NCI-H2029 (cell line): Measurements from ENCODE around the gene TNFRSF25.
"Not testable (repeated sequence)": the region's sequence is repeated elsewhere in the genome, so short reads cannot be mapped to it uniquely, and the experiment has no call there.

Experiments used
- DNase-seq: peaks from one replicate; lab custom pipeline; 2025; lab: John Stamatoyannopoulos, UW

Gene TNFRSF25

DNA sequence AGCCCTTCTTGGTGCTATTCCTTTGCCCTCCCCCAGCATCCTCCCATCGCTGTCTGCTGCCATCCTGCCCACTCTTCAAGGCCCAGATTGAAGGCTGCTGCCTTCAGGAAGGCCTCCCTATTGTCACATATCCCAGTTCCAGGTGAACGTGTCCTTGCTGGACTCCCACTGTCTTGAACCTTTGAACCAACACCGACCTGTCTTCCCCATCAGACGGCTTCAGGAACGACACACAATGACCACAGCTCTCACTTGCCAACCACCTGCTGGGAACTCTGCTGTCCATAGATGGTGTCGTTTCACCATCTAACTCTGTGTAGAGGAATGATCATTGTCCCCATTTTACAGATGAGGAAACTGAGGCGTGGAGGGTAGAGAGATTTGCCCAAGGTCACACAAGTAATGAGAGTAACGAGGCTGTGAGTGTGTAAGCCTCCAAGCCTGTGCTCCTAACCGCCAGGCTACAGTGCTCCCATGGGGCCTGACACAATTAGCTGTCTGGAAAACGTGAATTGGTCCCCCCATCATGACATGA, 35.4 kb upstream of the TNFRSF25 start:
- DNase-seq, result no peak

DNA sequence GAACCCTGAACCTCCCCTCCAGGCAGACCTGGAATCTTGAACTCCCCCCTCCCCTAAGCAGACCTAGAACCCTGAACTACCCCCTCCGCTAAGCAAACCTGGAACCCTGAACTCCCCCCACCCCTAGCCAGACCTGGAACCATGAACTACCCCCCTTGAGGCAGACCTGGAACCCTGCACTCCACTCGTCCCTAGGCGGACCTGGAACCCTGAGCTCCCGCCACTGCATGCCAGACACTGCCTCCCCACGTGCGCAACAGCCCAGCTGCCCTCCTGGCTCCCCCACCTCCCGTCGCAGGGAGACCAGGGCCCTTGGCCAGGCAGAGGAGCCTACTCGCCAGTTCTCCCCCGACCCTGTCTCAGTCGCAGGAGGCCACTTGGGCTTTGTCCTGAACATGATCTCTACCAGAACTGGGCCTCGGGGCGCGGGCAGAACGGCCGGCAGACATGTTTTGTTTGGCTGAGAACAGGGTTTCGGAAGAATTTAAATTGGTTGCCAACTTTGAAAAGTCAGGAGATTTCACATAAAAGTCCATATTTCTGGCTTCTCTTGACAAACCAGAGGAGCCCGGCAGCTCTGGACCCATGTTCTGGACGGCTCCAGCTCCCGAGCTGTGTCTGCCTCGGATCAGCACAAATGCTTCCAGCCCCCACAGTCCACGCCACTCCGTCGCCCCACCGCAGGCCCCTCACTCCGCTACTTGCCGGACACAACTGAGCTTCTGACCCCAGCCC, 34.7 kb upstream of the TNFRSF25 start:
- no peak for DNase-seq

DNA sequence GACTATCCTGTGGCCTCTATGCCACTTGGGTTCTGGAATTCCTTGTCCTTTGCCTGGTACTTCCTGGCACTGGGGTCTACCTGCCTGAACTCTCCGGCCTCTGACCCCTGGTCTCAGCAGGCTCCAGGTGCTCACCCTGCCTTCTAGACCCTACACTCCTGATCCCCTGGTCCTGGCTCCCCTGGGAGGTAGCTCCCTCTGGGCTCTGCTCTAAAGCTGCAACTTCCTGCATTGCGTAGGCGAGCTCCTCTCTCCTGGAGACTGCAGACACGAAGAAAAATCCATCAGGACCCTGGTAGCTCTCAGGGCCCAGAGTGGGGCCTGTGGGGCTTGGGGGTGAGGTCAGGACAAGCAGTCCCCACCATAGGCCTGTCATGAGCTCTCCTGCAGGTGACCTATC, 33.3 kb upstream of the TNFRSF25 start:
- DNase-seq, result no peak

DNA sequence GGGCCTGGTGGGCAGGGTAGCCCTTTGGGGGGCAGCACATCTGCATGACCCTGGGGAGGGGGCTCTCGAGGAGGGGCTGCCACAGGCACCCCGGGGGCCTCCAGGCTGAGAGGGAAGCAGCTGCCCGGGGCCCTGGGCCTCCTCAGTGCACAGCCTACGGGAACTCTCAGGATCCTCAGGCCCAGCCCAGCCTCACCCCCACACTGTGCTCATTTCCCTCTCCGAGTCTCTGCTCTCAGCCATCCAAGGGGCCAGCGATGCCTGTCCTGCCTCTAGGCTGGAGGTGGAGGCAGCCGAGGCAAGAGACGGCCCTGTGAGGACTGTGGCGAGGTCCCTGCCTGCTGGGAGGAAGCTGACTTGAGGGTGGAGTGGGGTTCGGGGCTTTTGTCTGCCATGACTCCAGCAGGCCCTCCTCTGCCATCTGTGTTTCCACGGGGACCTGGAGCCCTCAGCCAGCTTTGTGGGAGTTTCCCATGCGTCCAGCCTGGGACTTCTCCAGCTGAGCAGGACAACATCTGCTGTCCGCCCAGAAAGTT, 32.7 kb upstream of the TNFRSF25 start:
- DNase-seq, result no peak

DNA sequence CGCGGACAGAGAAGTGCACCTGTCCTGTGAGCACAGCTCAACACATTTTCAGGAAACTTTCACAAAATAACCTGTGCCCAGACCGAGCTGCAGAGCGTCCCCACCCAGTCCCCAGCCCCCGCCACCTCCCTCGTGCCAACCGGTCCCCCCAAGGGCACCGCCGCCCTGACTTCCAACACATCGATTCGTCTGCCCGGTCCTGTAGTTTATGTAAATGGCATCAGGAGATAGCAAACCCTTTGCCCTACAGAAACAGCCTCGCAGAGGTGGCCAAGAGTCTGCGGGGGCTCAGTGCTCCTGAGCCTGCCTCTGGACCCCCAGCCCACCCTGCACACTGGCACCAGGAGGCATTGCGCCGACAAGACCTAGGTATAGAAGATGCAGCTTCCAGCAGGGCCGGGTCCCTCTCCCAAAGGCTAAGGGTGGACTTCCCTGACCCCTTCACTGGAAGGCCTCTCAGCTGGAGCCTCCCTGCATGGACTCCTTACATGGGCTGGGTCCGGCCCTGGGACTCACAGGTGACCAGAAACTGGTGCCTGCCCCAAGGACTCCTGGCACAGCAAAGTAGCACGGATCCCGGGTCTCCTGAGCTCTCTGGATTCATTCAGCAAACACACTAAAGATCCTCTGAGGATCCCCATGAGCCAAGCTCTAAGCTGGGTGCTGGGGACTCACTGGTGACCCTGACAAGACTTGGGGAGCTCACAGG, 32.0 kb upstream of the TNFRSF25 start:
- DNase-seq, result no peak

DNA sequence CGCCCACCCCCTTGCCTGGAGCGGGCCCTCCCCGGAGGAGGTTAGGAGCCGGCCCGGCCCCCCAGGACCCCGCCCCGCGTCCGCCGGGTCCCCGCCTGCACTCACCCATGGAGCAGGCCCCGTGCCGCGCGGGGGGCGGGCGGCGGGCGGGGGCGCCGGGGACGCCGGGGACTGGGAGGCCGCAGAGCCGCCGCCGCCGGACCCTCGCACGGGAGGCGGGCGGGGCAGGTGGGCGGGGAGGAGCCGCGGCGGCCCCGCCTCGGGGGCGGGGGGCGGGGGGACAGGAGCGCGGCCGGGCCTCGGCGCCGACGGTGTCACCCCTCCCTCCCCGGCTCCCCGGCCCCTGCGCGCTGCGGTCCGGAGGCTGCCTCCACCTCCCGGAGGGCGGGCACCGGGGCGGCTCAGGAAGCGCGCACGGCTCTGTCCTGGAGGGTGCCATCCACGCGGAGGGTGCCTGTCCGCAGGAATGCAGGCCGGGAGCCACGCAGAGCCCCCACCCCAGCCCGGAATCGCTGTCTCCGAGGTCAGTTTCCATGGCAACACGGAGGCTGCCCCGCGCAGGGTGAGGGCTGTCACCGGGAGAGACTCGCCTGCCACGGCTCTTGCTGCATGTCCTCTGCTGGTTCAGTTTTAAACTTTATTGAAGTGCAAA, 31.4 kb upstream of the TNFRSF25 start:
- DNase-seq, result no peak

DNA sequence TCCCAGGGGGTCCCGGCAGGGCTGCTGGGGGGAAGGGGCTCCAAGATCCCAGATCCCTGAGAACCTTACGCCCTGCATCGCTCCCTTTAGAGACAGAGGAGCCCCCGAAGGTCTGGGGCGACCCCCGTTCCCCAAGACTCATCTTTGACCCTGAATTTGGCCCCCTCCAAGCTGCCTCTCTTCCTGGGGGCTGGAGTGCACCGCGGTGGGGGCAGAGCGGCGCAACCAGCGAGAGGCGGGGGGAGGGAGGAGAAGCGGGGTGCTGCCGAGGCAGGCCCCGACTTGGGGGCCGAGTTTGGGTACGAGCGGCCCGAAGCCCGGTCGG, 30.9 kb upstream of the TNFRSF25 start:
- no peak for DNase-seq

DNA sequence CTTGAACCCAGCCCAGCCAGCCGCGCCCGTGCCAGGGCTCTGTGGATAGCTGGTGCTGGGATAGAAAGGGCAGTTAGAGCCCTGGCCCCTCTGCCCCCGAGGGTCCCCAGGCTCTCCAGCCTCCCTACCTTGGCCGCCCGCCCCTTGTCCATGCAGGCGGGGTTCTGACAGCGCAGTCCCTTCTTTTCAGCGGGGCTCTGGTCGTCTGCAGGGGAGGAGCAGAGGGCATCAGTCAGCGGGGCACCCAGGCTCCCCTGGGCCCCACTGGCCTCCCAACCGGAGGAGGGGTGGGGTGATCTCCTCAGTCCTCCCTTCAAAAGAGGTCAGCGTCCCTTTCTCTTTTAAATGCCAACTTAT, 30.4 kb upstream of the TNFRSF25 start:
- DNase-seq, result no peak

GRCh38 chr1:6495540-6496364, 29.8 kb upstream of the TNFRSF25 start:
- no peak for DNase-seq

DNA sequence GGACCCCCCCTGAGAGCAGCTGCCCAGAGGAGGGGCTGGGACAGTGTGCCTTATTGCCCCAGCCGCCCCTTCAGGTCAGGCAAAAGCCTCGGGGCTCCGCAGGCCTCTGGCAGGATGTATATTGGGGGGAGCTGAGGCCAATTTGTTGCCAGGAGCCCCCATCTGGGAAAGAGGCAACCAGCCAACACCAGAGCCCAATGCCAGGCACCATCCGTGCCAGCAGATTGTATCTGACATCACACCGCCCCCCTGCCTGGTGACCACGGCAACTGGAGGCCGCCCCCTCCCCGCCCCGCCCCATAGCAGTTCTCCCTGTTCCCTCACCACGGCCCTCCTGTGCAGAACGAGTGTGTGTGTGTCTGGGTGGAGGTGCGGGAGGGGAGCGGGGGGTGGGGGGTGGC, 29.1 kb upstream of the TNFRSF25 start:
- no peak for DNase-seq

- DNase-seq, result no peak
Measured at GRCh38 chr1:6494627-6495026, 28.7 kb upstream of the TNFRSF25 start.

DNA sequence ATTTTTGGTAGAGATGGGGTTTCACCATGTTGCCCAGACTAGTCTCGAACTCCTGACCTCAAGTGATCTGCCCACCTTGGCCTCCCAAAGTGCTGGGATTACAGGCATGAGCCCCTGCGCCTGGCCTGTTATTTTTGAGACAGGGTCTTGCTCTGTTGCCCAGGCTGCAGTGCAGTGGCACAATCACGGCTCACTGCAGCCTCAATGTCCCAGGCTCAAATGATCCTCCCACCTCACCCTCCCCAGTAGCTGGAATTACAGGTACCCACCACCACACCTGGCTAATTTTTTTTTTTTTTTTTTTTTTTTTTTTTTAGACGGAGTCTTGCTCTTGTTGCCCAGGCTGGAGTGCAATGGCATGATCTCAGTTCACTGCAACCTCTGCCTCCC, 27.9 kb upstream of the TNFRSF25 start:
- not testable (repeated sequence) for DNase-seq

- no peak for DNase-seq
Measured at GRCh38 chr1:6491966-6492365, 26.0 kb upstream of the TNFRSF25 start.

GRCh38 chr1:6491480-6491962, 25.5 kb upstream of the TNFRSF25 start, which contains the start of gene PLEKHG5:
Gene PLEKHG5, minus strand, starts transcription at chr1:6491667. Its CDS starts 14,096 bp downstream, at chr1:6477571.
- DNase-seq, result no peak

DNA sequence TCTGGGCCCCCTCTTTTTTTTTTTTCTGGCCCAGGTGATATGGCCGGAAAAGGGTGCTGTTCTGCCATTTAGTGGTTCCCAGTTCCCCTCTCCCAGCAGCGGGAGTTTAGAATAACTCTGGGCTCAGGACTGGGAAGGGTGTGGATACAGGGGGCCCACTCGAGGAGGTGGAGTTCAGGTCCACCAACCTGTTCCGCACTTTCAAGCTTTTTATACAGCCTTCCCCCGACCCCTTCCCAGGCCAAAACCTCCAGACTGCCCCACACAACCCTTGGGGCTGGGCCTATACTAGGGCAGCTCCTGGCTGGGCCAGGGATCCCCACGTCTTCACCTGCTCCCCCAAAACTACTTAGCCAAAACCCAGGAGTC, 25.1 kb upstream of the TNFRSF25 start:
- DNase-seq, result no peak

DNA sequence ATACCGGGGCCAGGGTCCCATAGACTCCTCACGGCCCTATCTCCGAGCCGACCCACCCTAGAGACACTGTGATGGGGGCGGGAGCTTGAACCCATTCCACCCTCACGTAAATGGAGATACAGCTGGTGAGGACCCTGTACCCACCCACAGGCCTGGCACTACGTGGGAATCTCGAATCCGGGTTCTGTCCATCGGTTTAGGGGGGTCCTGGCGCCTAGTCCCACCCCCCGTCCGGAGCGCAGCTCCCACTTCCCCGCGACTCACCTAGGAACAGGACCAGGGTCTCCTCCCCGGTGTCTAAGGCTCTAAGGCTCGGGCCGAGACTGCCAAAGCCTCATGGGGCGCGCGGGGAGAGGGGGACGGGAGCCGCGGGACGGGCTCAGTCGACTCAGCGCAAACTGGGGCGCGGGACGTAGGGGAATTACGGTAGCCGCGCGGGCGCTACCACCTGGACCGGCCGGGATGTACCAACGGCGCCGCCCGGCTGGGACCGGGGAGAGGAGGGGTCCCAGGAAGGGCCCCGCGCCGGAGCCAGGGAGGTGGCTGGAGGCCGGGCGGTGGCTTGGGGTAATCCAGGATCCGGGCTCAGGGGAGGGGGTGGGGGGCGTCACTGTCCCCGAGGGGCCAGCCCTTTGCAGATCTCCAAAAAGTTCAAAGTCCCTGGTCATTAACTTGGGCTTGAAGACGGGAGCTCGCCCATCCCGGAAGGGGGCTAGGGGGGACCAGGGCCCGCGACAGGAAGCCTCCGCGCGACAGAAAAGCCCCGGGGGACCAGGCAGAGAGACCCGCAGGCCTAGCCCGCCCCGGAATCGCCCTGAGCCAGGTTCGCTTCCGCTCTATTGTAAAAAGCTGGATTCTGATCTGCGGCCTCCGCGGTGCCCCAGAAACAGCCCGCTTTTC, 24.5 kb upstream of the TNFRSF25 start:
- DNase-seq, result no peak

GRCh38 chr1:6489799-6490180, 23.8 kb upstream of the TNFRSF25 start:
- DNase-seq, result peak; percentile 45

DNA sequence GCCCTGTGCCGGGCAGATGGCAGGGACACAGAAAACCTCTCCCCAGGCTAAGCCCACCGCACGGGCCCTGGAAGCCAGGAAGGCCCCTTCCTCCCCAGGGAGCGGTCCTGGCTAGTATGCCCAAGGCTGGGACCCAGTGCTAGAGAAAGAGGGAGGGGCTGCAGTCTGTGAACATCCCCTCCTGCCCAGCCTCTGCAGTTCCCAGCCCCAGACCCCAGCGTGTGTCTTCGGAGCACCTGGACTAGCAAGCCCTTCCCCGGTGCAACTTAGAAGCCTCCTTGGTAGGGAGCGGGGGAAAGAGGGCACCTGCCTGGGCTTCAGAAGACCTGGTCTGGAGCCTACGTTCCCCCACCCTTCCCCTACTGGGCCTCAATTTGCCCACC, 23.4 kb upstream of the TNFRSF25 start:
- no peak for DNase-seq

- no peak for DNase-seq
Measured at GRCh38 chr1:6488602-6489382, 22.8 kb upstream of the TNFRSF25 start.
